Activated CD4-positive, alpha-beta memory T cell treated with anti-CD3 and anti-CD28 coated beads, Interleukin-2, amount 10 ng/mL, durations not matched to agents 7 days and 5 days (primary cell): ENCODE measurements around the gene IL22RA1. TPM values are rescaled to one million over a fixed set of nuclear protein-coding genes. Genes with fewer than 3 reads are reported as not detected.

ENCODE experiments used
- CTCF ChIA-PET: fragments of 350-600 bp; sonication (Branson Sonifier 250); formaldehyde crosslinking; loops from one replicate; lab custom pipeline; 2021; ENCODE audit warnings: antibody characterized with exemption, inconsistent platforms; lab: Charles Lee
- POLR2A ChIA-PET: fragments of 350-600 bp; sonication (Branson Sonifier 250); formaldehyde crosslinking; loops from one replicate; lab custom pipeline; 2021; ENCODE audit warnings: antibody characterized with exemption; lab: Charles Lee
- DNase-seq: peaks from one replicate; pipeline ENCODE4 v3.0.0-alpha.2; 2020
- H3K27ac Mint-ChIP-seq: one replicate; pipeline ENCODE4 v1.8.0; 2021; ENCODE audit warnings: mild to moderate bottlenecking, mixed read lengths
- H3K27me3 Mint-ChIP-seq: one replicate; pipeline ENCODE4 v1.8.0; 2021; ENCODE audit warnings: mixed read lengths
- H3K36me3 Mint-ChIP-seq: one replicate; pipeline ENCODE4 v1.8.0; 2021; ENCODE audit warnings: low read depth, mixed read lengths
- H3K4me1 Mint-ChIP-seq: one replicate; pipeline ENCODE4 v1.8.0; 2021; ENCODE audit warnings: mixed read lengths
- H3K4me3 Mint-ChIP-seq: one replicate; pipeline ENCODE4 v1.8.0; 2021; ENCODE audit warnings: mild to moderate bottlenecking, mixed read lengths
- H3K9me3 Mint-ChIP-seq: one replicate; pipeline ENCODE4 v1.8.0; 2021; ENCODE audit warnings: mixed read lengths
- total RNA-seq, 2 experiments: library from RNA; stranded (reverse); gene quantifications; one replicate each; pipeline ENCODE4 v1.2.3, GENCODE V29; 2021

IL22RA1 gene
- total RNA-seq, 2 experiments from 2014 or later = not detected

DNA sequence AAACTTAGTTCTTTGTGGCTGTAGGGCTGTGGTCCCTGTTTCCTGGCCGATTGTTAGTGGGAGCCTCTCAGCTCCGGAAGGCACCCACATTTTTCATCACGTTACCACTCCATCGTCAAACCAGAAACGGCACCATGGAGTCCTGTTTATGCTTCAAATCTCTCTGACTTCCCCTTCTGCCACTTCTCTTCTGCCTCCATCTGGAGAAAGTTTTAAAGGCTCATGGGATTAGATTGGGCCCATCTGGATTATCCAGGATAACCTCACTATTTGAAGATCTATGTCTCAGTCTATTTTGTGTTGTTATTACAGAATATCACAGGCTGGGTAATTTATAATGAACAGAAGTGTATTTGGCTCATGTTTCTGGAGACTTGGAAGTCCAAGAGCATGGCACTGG, 19.3 kb upstream of the IL22RA1 start:
- POLR2A ChIA-PET = no interaction called here
- DNase-seq = no peak
- Mint-ChIP-seq H3K4me3 (no peak overlapping the region), H3K27ac (no peak overlapping the region), H3K4me1 (peaks cover 3% of the 10 kb centered on the region), H3K27me3 (no peaks in the 10 kb centered on the region), H3K36me3 (peaks cover 10% of the 10 kb centered on the region), H3K9me3 (no peaks in the 10 kb centered on the region)
- CTCF ChIA-PET = no interaction called here

DNA sequence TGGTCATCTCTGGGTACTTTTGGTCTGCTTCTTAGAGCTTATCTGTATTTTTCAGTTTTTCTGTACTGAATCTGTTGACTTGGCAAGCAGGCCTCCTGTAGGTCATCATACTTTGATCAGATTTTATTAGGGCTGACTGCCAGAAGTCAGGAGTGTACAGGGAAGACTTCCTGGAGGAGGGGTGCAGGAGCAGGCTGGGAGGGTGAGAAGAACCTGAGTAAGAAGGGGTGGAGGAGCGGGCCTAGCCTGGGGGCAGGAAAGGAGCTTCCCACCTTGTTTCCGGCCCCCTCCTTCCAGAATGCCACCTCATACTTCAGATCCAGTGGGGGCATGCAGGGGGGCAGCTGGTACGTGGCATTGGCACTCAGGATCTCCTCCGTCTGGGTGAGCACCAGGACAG, 18.3 kb upstream of the IL22RA1 start:
- POLR2A ChIA-PET = no interaction called here
- Mint-ChIP-seq H3K27ac (no peak overlapping the region), H3K4me1 (peaks cover 3% of the 10 kb centered on the region)

DNA sequence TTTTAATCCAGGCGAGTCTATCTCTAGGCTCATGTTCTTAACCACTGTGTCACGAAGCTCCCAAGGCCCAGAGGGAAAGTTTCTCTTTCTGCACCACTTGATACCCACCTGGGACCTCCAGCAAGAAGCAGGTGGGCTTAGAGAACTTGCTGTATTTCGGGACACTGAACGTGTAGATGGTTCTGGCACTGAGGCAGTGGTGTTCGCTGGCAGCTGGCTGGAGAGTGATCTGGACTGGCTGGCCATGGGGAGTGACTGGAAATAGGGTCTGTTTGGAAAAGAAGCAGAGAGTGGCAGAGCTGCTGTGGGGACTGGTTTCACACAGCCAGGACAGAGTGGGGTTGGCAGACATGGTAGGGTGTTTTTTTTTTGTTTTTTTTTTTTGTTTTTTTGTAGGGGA, 16.4 kb upstream of the IL22RA1 start:
- no peaks in the 10 kb centered on the region for H3K9me3 Mint-ChIP-seq
- POLR2A ChIA-PET = no interaction called here

More for the DNA sequence above, 18.3 kb upstream of the IL22RA1 start:
- no peaks in the 10 kb centered on the region for H3K27me3 Mint-ChIP-seq
- peaks cover 8% of the 10 kb centered on the region for H3K36me3 Mint-ChIP-seq
- no peak overlapping the region for H3K4me3 Mint-ChIP-seq
- no peaks in the 10 kb centered on the region for H3K9me3 Mint-ChIP-seq
- DNase-seq = no peak
- CTCF ChIA-PET = interaction anchor here (3.4 kb wide), 1 partner anchor 11 kb away, joined by 22 read pairs; no protein-coding TSS in a partner anchor

DNA sequence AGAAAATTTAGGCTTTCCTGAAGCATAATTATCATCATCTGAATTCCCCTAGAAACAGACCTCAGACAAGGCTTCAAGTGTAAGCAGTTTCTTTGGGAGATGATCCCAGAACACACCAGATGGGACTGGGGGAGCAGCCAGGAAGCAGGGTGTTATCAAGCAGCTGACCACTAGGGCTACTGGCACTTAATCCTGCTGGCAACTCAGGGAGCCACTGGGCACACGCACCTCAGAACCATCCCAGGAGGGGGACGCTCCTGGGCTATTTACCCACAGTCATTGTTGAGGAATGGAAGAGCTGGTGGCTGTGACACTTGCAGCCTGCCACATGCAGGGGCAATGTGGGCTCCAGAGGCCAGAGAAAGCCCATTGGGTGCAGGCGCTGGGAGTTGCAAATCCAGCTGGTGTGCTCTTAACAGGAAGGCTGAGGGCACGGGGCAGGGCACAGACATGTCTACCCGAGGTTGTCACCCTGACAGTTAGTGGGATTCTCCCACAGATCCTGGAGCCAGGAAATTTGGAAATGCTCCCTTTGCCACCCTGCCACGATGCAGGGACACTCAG, 15.1 kb upstream of the IL22RA1 start:
- H3K36me3 Mint-ChIP-seq = peaks cover 2% of the 10 kb centered on the region
- CTCF ChIA-PET = interaction anchor here (3.4 kb wide), 1 partner anchor 8 kb away, joined by 22 read pairs; no protein-coding TSS in a partner anchor
- H3K27ac Mint-ChIP-seq = no peak overlapping the region
- H3K27me3 Mint-ChIP-seq = no peaks in the 10 kb centered on the region
- peaks cover 3% of the 10 kb centered on the region for H3K4me1 Mint-ChIP-seq
- H3K9me3 Mint-ChIP-seq = no peaks in the 10 kb centered on the region
- no peak for DNase-seq
- POLR2A ChIA-PET = interaction anchor here (0.6 kb wide), 1 partner anchor 324 kb away, joined by 3 read pairs; no protein-coding TSS in a partner anchor
- H3K4me3 Mint-ChIP-seq = no peak overlapping the region

More for the DNA sequence above, 16.4 kb upstream of the IL22RA1 start:
- CTCF ChIA-PET = interaction anchor here (3.4 kb wide), 1 partner anchor 9 kb away, joined by 22 read pairs; no protein-coding TSS in a partner anchor
- Mint-ChIP-seq H3K4me1 (peaks cover 3% of the 10 kb centered on the region), H3K36me3 (peaks cover 2% of the 10 kb centered on the region), H3K4me3 (no peak overlapping the region), H3K27ac (no peak overlapping the region), H3K27me3 (no peaks in the 10 kb centered on the region)
- no peak for DNase-seq

DNA sequence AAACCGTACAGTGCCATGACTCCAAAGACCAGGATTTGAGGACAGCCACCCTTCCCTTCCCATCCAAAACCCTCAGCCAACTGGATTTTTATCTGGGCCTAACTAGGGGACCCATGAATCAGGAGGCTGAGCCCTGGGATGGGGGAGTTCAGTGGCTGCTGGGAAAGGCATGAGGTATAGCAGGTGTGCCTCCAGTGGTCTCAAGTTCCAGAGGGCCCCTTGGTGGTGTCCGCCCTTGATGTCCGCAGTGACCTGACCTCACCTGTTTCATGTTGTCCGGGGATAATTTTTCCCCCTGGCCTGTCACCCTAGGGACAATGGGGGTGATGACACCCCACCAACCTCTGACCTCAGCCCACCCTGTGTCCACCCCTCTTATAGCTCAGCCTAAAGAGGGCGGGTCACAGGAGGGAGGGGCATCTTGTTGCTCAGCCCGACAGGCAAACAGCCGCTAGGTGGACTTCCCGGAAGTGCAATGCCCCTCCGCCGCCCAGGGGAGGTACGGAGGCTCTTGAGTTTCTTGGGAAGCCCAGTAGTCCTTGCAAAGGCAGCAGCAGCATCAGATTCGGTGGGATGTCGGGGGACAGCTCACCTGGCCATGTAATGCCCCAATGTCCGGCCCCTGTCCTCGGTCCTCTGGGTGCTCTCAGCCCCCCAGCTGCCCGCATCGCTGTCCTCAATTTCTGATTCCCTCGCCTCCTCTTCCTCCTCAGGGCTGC, 13.8 kb upstream of the IL22RA1 start:
- ChIA-PET CTCF (interaction anchor here (5.3 kb wide), 1 partner anchor 235 kb away, joined by 36 read pairs; no protein-coding TSS in a partner anchor), POLR2A (no interaction called here)
- Mint-ChIP-seq H3K27me3 (peaks cover 10% of the 10 kb centered on the region), H3K9me3 (no peaks in the 10 kb centered on the region), H3K36me3 (peaks cover 2% of the 10 kb centered on the region), H3K27ac (no peak overlapping the region), H3K4me1 (peaks cover 1% of the 10 kb centered on the region), H3K4me3 (no peak overlapping the region)
- DNase-seq = no peak

DNA sequence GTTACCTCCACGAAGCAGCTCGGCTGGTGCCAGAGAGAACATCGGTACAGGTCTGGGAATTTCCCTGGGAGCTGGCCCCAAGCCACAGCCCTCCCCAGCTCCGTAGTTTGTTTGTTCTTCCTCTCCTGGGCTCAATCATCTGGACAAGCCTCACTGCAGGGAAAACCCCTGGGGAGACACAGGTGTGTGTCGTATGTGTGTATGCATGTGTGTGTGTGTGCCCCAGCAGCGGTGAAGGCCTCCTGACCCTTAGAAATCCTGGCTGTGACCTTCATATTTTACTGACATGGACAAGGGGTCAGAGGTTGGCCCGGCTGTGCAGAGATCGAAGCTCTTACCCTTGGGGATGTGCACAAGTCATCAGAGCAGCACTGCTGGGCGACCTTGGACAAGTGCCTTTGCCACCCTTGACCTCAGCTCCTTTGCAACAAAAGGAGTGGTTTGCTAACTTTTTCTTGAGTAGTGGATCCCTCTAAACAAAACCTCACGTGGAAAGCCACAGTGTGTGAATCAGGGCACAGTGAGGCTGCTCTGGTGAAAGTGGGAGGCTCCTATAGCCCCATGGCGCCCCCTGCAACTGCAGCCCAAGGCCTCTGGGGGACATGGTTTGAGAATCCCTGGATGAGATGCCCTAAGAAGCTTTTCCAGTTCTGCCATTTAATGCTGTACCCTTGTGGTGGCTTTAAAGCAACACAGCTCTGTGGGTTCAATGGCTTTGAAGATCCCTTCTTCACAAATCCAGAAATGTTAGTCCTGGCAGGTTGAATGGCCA, 12.3 kb upstream of the IL22RA1 start:
- Mint-ChIP-seq H3K27ac (no peak overlapping the region), H3K27me3 (peaks cover 22% of the 10 kb centered on the region), H3K36me3 (peaks cover 2% of the 10 kb centered on the region), H3K4me1 (peaks cover 14% of the 10 kb centered on the region), H3K4me3 (no peak overlapping the region), H3K9me3 (no peaks in the 10 kb centered on the region)
- CTCF ChIA-PET = interaction anchor here (0.6 to 5.3 kb wide), 5 partner anchors 10 to 237 kb away, joined by 3 to 36 read pairs (median 3); no protein-coding TSS in a partner anchor
- POLR2A ChIA-PET = interaction anchor here (0.7 kb wide), 1 partner anchor 238 kb away, joined by 3 read pairs; no protein-coding TSS in a partner anchor
- DNase-seq = no peak

DNA sequence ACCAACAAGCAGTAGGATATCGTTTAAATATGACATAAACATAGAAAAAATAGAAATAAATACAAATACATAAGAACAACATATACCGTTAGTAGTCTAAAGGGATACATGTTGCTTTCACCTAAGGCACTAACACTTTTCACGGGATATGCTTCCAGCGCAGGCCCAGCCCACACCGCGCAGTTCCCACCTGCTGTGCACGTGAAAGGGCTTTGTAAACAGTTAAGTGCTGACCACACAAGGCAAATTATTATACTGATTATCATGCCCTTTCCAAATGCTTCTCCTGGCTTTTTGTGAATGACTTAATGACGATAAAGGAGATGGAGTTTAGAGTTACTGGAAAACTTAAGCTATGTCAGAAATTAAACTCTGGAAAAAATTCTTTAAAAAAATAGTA, 11.3 kb upstream of the IL22RA1 start:
- Mint-ChIP-seq H3K36me3 (no peaks in the 10 kb centered on the region), H3K27ac (no peak overlapping the region), H3K4me1 (peaks cover 24% of the 10 kb centered on the region), H3K9me3 (no peaks in the 10 kb centered on the region), H3K4me3 (no peak overlapping the region), H3K27me3 (peaks cover 22% of the 10 kb centered on the region)
- no peak for DNase-seq
- POLR2A ChIA-PET = no interaction called here
- CTCF ChIA-PET = interaction anchor here (0.6 to 5.3 kb wide), 6 partner anchors 10 to 238 kb away, joined by 3 to 36 read pairs (median 4); no protein-coding TSS in a partner anchor

DNA sequence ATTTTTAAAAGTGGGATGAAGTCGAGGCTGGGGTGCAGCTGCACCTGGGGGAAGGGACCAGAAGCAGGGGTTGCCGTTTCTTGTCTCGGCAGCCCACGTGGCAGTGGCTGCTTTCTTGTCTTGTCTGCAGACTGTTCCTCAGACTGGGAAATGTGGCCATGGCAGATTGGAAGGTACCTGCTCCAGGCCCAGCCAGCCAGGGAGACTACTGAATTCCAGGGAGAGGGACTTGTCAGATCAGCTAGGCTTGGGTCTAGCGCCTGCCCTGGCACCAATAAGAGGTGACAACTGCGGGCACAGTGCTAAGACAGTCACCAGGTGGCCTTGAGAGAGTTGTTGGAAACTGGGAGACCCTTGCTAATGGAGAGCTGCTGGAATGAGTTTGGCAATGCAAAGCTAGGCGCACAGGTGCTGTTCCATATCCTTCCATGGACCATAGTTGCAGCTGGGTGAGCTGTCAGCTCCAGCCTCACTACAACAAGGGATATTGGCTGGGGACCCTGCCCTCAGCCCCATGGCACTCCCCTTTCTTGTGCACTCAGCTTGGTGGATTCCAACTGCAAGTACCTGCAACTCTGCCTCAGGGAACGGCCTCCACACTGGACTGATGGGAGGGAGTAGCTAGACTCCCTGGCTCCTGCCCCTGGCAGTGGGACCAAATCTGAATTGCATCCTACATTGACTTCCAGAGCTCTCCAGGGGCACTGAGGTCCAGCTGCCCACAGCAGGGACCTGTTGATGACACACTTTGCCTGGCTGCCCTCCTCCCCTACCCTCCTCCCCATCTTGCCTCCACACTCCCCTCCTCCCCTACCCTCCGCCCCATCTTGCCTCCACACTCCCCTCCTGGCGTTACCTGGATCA, 9.9 kb upstream of the IL22RA1 start:
- POLR2A ChIA-PET = interaction anchor here (1.1 kb wide), 1 partner anchor 37 kb away, joined by 3 read pairs; no protein-coding TSS in a partner anchor
- Mint-ChIP-seq H3K27ac (no peak overlapping the region), H3K9me3 (no peaks in the 10 kb centered on the region), H3K27me3 (peaks cover 25% of the 10 kb centered on the region), H3K36me3 (no peaks in the 10 kb centered on the region), H3K4me1 (peaks cover 25% of the 10 kb centered on the region), H3K4me3 (no peak overlapping the region)
- no peak for DNase-seq
- CTCF ChIA-PET = interaction anchor here (0.6 to 5.3 kb wide), 5 partner anchors 46 to 242 kb away, joined by 3 to 36 read pairs (median 4); no protein-coding TSS in a partner anchor

DNA sequence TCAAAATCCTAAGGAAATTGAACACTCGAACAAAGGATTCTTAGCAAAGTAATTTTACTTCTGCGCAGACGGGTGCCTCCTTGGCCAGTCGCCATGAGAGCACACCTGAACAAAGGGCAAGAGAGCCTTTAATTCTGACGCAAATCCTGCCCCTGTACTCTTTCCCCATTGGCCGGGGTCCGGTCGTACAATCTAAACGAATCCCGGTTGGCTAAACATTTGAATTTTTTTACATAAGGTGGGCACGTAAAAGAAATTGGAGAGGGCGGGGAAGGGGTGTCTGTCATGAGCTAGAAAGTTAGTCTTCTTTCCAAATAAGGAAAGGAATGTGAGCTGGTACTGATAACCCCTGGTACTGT, 8.2 kb upstream of the IL22RA1 start:
- H3K4me1 Mint-ChIP-seq = peaks cover 25% of the 10 kb centered on the region
- H3K4me3 Mint-ChIP-seq = no peak overlapping the region
- H3K27me3 Mint-ChIP-seq = peaks cover 30% of the 10 kb centered on the region
- DNase-seq = no peak
- ChIA-PET CTCF (interaction anchor here (0.6 to 5.3 kb wide), 22 partner anchors 9 to 484 kb away, joined by 3 to 94 read pairs (median 6); partner anchors contain the start of genes IFNLR1, NIPAL3 and STPG1), POLR2A (interaction anchor here (1.0 to 2.7 kb wide), 2 partner anchors 40 to 170 kb away, joined by 3 to 22 read pairs; no protein-coding TSS in a partner anchor)
- H3K36me3 Mint-ChIP-seq = no peaks in the 10 kb centered on the region
- H3K9me3 Mint-ChIP-seq = no peaks in the 10 kb centered on the region
- no peak overlapping the region for H3K27ac Mint-ChIP-seq

DNA sequence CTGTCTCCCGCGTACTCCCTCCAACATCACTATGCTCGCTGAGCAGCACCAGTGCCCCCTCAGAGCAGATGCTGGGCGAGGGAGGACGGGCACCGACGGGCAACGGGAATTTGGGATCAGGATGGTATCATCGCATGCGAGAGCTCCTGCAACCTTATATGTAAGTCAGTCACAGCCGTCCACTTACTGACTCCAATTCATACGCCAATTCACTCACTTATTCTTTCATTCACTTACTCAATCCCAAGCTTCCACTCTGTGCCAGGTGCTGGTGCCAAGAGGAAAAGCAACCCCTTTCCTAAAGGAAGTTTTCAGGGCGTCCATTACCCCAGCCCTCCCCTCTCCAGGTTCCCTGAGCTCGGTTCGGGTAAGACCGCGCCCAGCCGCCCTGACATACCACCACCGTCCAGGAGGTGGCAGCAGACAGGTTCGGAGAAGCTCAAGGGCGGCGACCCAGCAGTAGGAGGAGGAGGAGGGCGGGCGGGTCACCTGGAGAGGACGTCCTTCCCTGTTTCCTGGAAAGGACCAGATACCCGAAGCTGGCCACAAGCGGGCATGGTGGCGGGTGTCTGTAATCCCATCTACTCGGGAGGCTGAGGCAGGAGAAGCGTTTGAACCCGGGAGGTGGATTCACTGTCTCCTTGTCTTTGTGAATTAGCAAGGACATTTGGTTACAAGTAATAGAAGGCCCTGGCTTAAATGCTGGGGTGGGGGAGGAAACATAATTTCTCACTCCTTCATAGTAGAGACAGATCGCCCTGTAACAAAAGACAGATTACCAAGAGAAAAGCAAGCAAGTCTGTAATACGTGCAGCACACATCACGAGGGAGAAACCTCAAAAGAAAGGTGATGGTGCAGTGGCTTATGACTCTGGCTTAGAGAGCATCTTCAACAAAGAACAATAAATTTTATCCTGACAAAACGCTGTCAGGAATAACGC, 7.6 kb upstream of the IL22RA1 start:
- ChIA-PET CTCF (interaction anchor here (0.6 to 3.0 kb wide), 58 partner anchors 9 to 1121 kb away, joined by 3 to 94 read pairs (median 4); partner anchors contain the start of genes CLIC4, IFNLR1, NIPAL3 and RCAN3), POLR2A (interaction anchor here (0.7 to 2.7 kb wide), 12 partner anchors 9 to 492 kb away, joined by 3 to 22 read pairs (median 4); partner anchors contain the start of genes IFNLR1, PNRC2 and SRRM1)
- Mint-ChIP-seq H3K27ac (no peak overlapping the region), H3K36me3 (no peaks in the 10 kb centered on the region), H3K4me3 (peak overlapping the region; percentile 48), H3K9me3 (no peaks in the 10 kb centered on the region), H3K4me1 (peaks cover 25% of the 10 kb centered on the region), H3K27me3 (peaks cover 33% of the 10 kb centered on the region)
- DNase-seq = peak; percentile 90

DNA sequence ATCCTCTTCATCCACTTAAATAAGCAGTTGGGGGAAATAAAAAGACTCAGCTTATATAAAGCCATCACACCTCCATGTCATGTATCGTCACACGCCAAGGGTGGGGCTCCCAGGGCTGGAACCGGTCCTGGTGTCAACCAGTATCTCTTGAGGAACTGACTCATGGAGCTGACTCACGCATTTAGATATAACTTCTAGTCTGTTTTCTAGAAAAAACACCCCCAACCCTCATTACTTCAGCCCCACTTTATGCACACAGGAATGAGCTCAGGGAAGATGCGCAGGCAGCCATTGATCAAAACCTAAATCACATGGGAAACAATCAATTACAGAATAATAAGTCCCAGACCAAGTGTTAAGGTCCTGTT, 6.9 kb upstream of the IL22RA1 start:
- H3K36me3 Mint-ChIP-seq = no peaks in the 10 kb centered on the region
- ChIA-PET CTCF (interaction anchor here (0.6 to 3.0 kb wide), 55 partner anchors 9 to 1120 kb away, joined by 3 to 94 read pairs (median 4); partner anchors contain the start of genes CLIC4, IFNLR1, NIPAL3 and RCAN3), POLR2A (interaction anchor here (0.7 to 2.7 kb wide), 11 partner anchors 8 to 493 kb away, joined by 3 to 22 read pairs (median 4); partner anchors contain the start of genes IFNLR1, PNRC2 and SRRM1)
- DNase-seq = peak; percentile 61
- no peak overlapping the region for H3K4me3 Mint-ChIP-seq
- H3K4me1 Mint-ChIP-seq = peaks cover 25% of the 10 kb centered on the region
- H3K27me3 Mint-ChIP-seq = peaks cover 33% of the 10 kb centered on the region
- H3K27ac Mint-ChIP-seq = peak overlapping the region; percentile 18
- no peaks in the 10 kb centered on the region for H3K9me3 Mint-ChIP-seq
